Liver (tissue), 9 donors: Measurements from ENCODE around the gene ZW10. TPM values are rescaled to one million over a fixed set of nuclear protein-coding genes. Genes with fewer than 3 reads are reported as not detected.
A peak's percentile ranks its signal among the peaks of the same experiment; 100 is the strongest.

Experiments
- DNase-seq: peaks from one replicate; pipeline ENCODE4 v3.0.0-alpha.2; 2017; ENCODE audit warnings: low spot score
- H3K27ac ChIP-seq, 2 donors: one replicate each; pipeline ENCODE4 v1.7.0; 2013; ENCODE audit warnings: inconsistent platforms in 2 of 2, low read length in 2 of 2, control low read depth in 1 of 2, low read depth in 1 of 2, mild to moderate bottlenecking in 1 of 2
- H3K27me3 ChIP-seq, 4 donors: one replicate each; pipeline versions ENCODE4 v1.6.1 to v1.7.0; 2013; ENCODE audit warnings: low read length in 3 of 4, inconsistent platforms in 1 of 4, mild to moderate bottlenecking in 1 of 4, moderate library complexity in 1 of 4; ENCODE audit not compliant: control insufficient read depth in 4 of 4, insufficient read depth in 4 of 4
- H3K36me3 ChIP-seq, 4 donors: one replicate each; pipeline versions ENCODE4 v1.6.1 to v1.7.0; 2013; ENCODE audit warnings: low read length in 3 of 4, mild to moderate bottlenecking in 3 of 4, low read depth in 1 of 4, moderate library complexity in 1 of 4; ENCODE audit not compliant: control insufficient read depth in 4 of 4, insufficient read depth in 3 of 4
- H3K4me1 ChIP-seq, 4 donors: one replicate each; pipeline versions ENCODE4 v1.6.1 to v1.7.0; 2013; ENCODE audit warnings: low read length in 3 of 4, mild to moderate bottlenecking in 3 of 4, moderate library complexity in 1 of 4; ENCODE audit not compliant: control insufficient read depth in 4 of 4, insufficient read depth in 4 of 4
- H3K4me3 ChIP-seq, 3 donors: one replicate each; pipeline versions ENCODE4 v1.6.1 to v1.7.0; 2013; ENCODE audit warnings: low read length in 3 of 3, control low read depth in 1 of 3, low read depth in 1 of 3, mild to moderate bottlenecking in 1 of 3
- H3K9ac ChIP-seq, 2 donors: one replicate each; pipeline ENCODE4 v1.7.0; 2013; ENCODE audit warnings: low read length in 2 of 2, mild to moderate bottlenecking in 2 of 2, moderate library complexity in 2 of 2, control low read depth in 1 of 2, low read depth in 1 of 2
- H3K9me3 ChIP-seq, 4 donors: one replicate each; pipeline versions ENCODE4 v1.6.1 to v1.7.0; 2013; ENCODE audit warnings: low read length in 3 of 4; ENCODE audit not compliant: control insufficient read depth in 4 of 4
- ATF3 ChIP-seq: IDR thresholded peaks from 2 replicates; pipeline ENCODE4 v1.6.1; 2016; ENCODE audit warnings: antibody characterized with exemption
- CTCF ChIP-seq: fragments of 150-350 bp; IDR thresholded peaks from 2 replicates; pipeline ENCODE4 v1.5.1; 2017; ENCODE audit warnings: improper control_type of control experiment, low read depth, low read length; ENCODE audit not compliant: missing input control
- EGR1 ChIP-seq, 2 donors: IDR thresholded peaks; 2 replicates each; pipeline ENCODE4 v1.6.1; 2016 to 2018; ENCODE audit warnings: antibody characterized with exemption in 2 of 2, low read depth in 2 of 2
- FOXA1 ChIP-seq: IDR thresholded peaks from 2 replicates; pipeline ENCODE4 v1.6.1; 2016; ENCODE audit warnings: antibody characterized with exemption
- FOXA2 ChIP-seq: IDR thresholded peaks from 2 replicates; pipeline ENCODE4 v1.6.1; 2016; ENCODE audit warnings: antibody characterized with exemption
- GABPA ChIP-seq, 2 donors: IDR thresholded peaks in 1 of 2; conservative IDR thresholded peaks in 1 of 2; 2 replicates each; pipeline ENCODE4 v1.6.1; 2016; ENCODE audit warnings: antibody characterized with exemption in 2 of 2, mild to moderate bottlenecking in 1 of 2, moderate library complexity in 1 of 2
- HNF4A ChIP-seq, 2 donors: conservative IDR thresholded peaks; 2 replicates each; pipeline ENCODE4 v1.6.1; 2016; ENCODE audit warnings: antibody characterized with exemption in 2 of 2, mild to moderate bottlenecking in 2 of 2
- HNF4G ChIP-seq: IDR thresholded peaks from 2 replicates; pipeline ENCODE4 v1.6.1; 2016; ENCODE audit warnings: antibody characterized with exemption
- JUND ChIP-seq, 2 donors: IDR thresholded peaks; 2 replicates each; pipeline ENCODE4 v1.6.1; 2016; ENCODE audit warnings: antibody characterized with exemption in 2 of 2
- MAX ChIP-seq: IDR thresholded peaks from 2 replicates; pipeline ENCODE4 v1.6.1; 2016; ENCODE audit warnings: antibody characterized with exemption
- NR2F2 ChIP-seq: IDR thresholded peaks from 2 replicates; pipeline ENCODE4 v1.6.1; 2016; ENCODE audit warnings: antibody characterized with exemption
- RAD21 ChIP-seq, 2 donors: IDR thresholded peaks; 2 replicates each; pipeline ENCODE4 v1.6.1; 2016; ENCODE audit warnings: antibody characterized with exemption in 2 of 2, mild to moderate bottlenecking in 2 of 2
- RXRA ChIP-seq, 2 donors: IDR thresholded peaks; 2 replicates each; pipeline ENCODE4 v1.6.1; 2017 to 2018; ENCODE audit warnings: antibody characterized with exemption in 2 of 2, mild to moderate bottlenecking in 1 of 2
- SP1 ChIP-seq: IDR thresholded peaks from 2 replicates; pipeline ENCODE4 v1.6.1; 2018; ENCODE audit warnings: antibody characterized with exemption, mild to moderate bottlenecking
- TAF1 ChIP-seq: conservative IDR thresholded peaks from 2 replicates; pipeline ENCODE4 v1.6.1; 2016; ENCODE audit warnings: antibody characterized with exemption, mild to moderate bottlenecking
- YY1 ChIP-seq: IDR thresholded peaks from 2 replicates; pipeline ENCODE4 v1.6.1; 2016; ENCODE audit warnings: antibody characterized with exemption, mild to moderate bottlenecking
- ZBTB33 ChIP-seq: IDR thresholded peaks from 2 replicates; pipeline ENCODE4 v1.6.1; 2016; ENCODE audit warnings: antibody characterized with exemption
- WGBS: extraction: QIAGEN DNeasy Blood & Tissue Kit; methylation state at CpG from one replicate; pipeline ENCODE4 v1.1.7; 2013; 5-methylcytosine and 5-hydroxymethylcytosine counted together
- polyA plus RNA-seq, 2 donors: library from polyadenylated mRNA; stranded (reverse) in 1 of 2; unstranded in 1 of 2; fragments of 200-250 nt in 1 of 2; fragments of >200 nt in 1 of 2; fragmentation: Nextera tagmentation in 1 of 2; extraction: Ambion mirVana in 1 of 2; gene quantifications; one replicate each; pipeline versions ENCODE4 v1.2.1 to v1.2.3, GENCODE V29; 2013 to 2015
- total RNA-seq, 2 donors: library from RNA; depleted of rRNA; stranded (reverse); fragments of >200 nt; gene quantifications; one replicate each; pipeline ENCODE4 v1.2.3, GENCODE V29; 2014
- TF ChIP-seq, protein P1 (sequence below): IDR thresholded peaks from 2 replicates; pipeline ENCODE4 v1.6.1; 2016; ENCODE audit warnings: antibody characterized with exemption, mild to moderate bottlenecking
- donor health status: healthy.
- donor health status: healthy.
- donor health status: healthy.
- donor health status: healthy.
- donor health status: healthy.

The ZW10 gene
- total and polyA plus RNA-seq, 4 donors, result 3.7 to 16.8 (median 9.3) TPM

DNA sequence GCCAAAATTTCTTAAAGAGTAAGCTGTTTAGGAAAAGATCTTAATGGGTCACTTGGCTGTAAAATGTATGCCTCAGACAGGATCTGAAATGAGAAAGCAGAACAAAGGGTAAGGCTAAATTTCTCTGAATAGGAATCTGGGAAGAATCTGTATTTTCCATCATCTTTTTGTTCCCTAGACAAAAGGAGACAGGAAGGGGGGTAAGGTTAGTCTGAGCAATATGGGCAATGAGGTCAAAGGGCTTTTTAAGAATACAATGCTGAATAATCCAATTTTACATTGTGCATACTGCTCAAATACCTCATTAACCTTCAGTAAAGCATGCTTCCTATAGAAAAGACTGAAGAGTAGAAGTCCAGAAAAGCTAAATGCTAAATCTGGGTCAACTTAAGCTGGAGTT lies 40.7 kb upstream of the ZW10 start:
- no peak overlapping the region for H3K4me3 ChIP-seq
- peaks cover 3 to 14% (median 5%) of the 10 kb centered on the region in 4 donors for H3K36me3 ChIP-seq
- no peaks in the 10 kb centered on the region for H3K4me1 ChIP-seq
- no peaks in the 10 kb centered on the region for H3K27me3 ChIP-seq
- no peaks in the 10 kb centered on the region for H3K9me3 ChIP-seq
- H3K27ac ChIP-seq, result no peak overlapping the region
- no peak overlapping the region for H3K9ac ChIP-seq
- no peak for DNase-seq
- TF ChIP-seq GABPA (IDR thresholded peaks at IDR 0.05 in 1 of 2, conservative IDR thresholded peaks at IDR 0.05 in 1 of 2) (no peak), RXRA (IDR thresholded peaks at IDR 0.05) (no peak), FOXA2 (no peak), ZBTB33 (no peak), JUND (IDR thresholded peaks at IDR 0.05) (no peak), EGR1 (IDR thresholded peaks at IDR 0.05; ENCODE audit: low read depth in 2 of 2) (no peak)

DNA sequence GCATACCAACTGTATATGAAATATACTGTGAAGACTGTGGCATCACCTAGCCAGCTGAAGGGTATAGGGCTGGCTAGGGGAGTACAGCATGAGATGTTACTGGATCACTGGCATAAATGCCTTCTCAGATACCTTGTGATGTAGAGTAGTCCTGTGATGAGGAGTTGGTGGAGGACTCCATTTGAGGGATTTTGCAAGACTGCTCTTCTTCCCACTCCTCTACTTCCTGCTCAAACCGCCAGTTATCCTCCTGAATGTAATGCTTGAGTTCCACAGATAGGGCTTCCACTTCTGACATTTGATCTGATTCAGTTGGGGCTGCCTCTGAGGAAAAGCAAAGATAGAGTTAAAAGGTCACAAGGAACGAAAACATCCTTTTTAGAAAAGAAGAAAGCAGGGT lies 35.4 kb upstream of the ZW10 start:
- TF ChIP-seq FOXA1 (no peak), MAX (no peak), YY1 (no peak), HNF4A (conservative IDR thresholded peaks at IDR 0.05) (no peak), SP1 (no peak)

GRCh38 chr11:113806406-113806805 lies 32.9 kb upstream of the ZW10 start:
- no peak for TF ChIP-seq YY1
- TF ChIP-seq RAD21 (IDR thresholded peaks at IDR 0.05), result peak; percentile 63 to 83
- TF ChIP-seq GABPA (IDR thresholded peaks at IDR 0.05 in 1 of 2, conservative IDR thresholded peaks at IDR 0.05 in 1 of 2), result no peak
- peak; percentile 57 for TF ChIP-seq HNF4G
- TF ChIP-seq ZBTB33, result no peak
- TF ChIP-seq FOXA1, result no peak
- no peak for TF ChIP-seq MAX
- TF ChIP-seq, protein P1, sequence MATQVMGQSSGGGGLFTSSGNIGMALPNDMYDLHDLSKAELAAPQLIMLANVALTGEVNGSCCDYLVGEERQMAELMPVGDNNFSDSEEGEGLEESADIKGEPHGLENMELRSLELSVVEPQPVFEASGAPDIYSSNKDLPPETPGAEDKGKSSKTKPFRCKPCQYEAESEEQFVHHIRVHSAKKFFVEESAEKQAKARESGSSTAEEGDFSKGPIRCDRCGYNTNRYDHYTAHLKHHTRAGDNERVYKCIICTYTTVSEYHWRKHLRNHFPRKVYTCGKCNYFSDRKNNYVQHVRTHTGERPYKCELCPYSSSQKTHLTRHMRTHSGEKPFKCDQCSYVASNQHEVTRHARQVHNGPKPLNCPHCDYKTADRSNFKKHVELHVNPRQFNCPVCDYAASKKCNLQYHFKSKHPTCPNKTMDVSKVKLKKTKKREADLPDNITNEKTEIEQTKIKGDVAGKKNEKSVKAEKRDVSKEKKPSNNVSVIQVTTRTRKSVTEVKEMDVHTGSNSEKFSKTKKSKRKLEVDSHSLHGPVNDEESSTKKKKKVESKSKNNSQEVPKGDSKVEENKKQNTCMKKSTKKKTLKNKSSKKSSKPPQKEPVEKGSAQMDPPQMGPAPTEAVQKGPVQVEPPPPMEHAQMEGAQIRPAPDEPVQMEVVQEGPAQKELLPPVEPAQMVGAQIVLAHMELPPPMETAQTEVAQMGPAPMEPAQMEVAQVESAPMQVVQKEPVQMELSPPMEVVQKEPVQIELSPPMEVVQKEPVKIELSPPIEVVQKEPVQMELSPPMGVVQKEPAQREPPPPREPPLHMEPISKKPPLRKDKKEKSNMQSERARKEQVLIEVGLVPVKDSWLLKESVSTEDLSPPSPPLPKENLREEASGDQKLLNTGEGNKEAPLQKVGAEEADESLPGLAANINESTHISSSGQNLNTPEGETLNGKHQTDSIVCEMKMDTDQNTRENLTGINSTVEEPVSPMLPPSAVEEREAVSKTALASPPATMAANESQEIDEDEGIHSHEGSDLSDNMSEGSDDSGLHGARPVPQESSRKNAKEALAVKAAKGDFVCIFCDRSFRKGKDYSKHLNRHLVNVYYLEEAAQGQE, result no peak
- TF ChIP-seq TAF1, result no peak
- no peak for TF ChIP-seq NR2F2
- no peak for TF ChIP-seq JUND (IDR thresholded peaks at IDR 0.05)
- TF ChIP-seq EGR1 (IDR thresholded peaks at IDR 0.05; ENCODE audit: low read depth in 2 of 2), result no peak
- peak; percentile 52 for TF ChIP-seq SP1
- peak; percentile 29 for TF ChIP-seq CTCF
- TF ChIP-seq RXRA (IDR thresholded peaks at IDR 0.05), result peak in 1 of 2 donors; percentile 60
- TF ChIP-seq ATF3, result no peak
- TF ChIP-seq FOXA2, result no peak
- TF ChIP-seq HNF4A (conservative IDR thresholded peaks at IDR 0.05), result peak; percentile 54 to 90
- Histone ChIP-seq H3K27me3 (no peaks in the 10 kb centered on the region), H3K9me3 (no peaks in the 10 kb centered on the region), H3K9ac (no peak overlapping the region), H3K4me1 (no peaks in the 10 kb centered on the region), H3K4me3 (no peak overlapping the region), H3K36me3 (peaks cover 8 to 41% (median 24%) of the 10 kb centered on the region in 4 donors), H3K27ac (no peak overlapping the region)
- 98% methylated on average over 2 of the region's 2 CpGs for WGBS
- DNase-seq, result peak; percentile 41

More for the DNA sequence above, 35.4 kb upstream of the ZW10 start:
- H3K36me3 ChIP-seq, result peaks cover 3 to 25% (median 12%) of the 10 kb centered on the region in 4 donors
- no peak overlapping the region for H3K9ac ChIP-seq
- H3K9me3 ChIP-seq, result no peaks in the 10 kb centered on the region
- no peak overlapping the region for H3K27ac ChIP-seq
- H3K27me3 ChIP-seq, result no peaks in the 10 kb centered on the region
- no peaks in the 10 kb centered on the region for H3K4me1 ChIP-seq
- DNase-seq, result no peak
- WGBS, result 46% methylated on average over 2 of the region's 2 CpGs
- no peak overlapping the region for H3K4me3 ChIP-seq
